Activated naive CD8-positive, alpha-beta T cell treated with anti-CD3 and anti-CD28 coated beads, Interleukin-2, amount 10 ng/mL, durations not matched to agents 7 days and 5 days (primary cell): ENCODE results near the gene TPRA1. TPM values are rescaled to one million over a fixed set of nuclear protein-coding genes. Genes with fewer than 3 reads are reported as not detected.

Source experiments
- ATAC-seq: fragments of 150-1000 bp; cut with Tn5 transposase; one replicate; pipeline ENCODE4 v1.10.0; 2021; ENCODE audit warnings: low read depth, moderate library complexity
- POLR2A ChIA-PET: fragments of 350-600 bp; sonication (Branson Sonifier 250); formaldehyde crosslinking; loops from one replicate; lab custom pipeline; 2021; ENCODE audit warnings: antibody characterized with exemption; lab: Charles Lee
- DNase-seq: peaks from one replicate; pipeline ENCODE4 v3.0.0; 2021
- H3K27ac Mint-ChIP-seq: one replicate; pipeline ENCODE4 v1.8.0; 2022; ENCODE audit warnings: mild to moderate bottlenecking, mixed read lengths
- H3K27me3 Mint-ChIP-seq: one replicate; pipeline ENCODE4 v1.8.0; 2022; ENCODE audit warnings: mild to moderate bottlenecking, moderate library complexity, mixed read lengths
- H3K36me3 Mint-ChIP-seq: one replicate; pipeline ENCODE4 v1.8.0; 2021; ENCODE audit warnings: mild to moderate bottlenecking, mixed read lengths
- H3K4me1 Mint-ChIP-seq: one replicate; pipeline ENCODE4 v1.8.0; 2021; ENCODE audit warnings: mixed read lengths
- H3K4me3 Mint-ChIP-seq: one replicate; pipeline ENCODE4 v1.8.0; 2022; ENCODE audit warnings: mild to moderate bottlenecking, moderate library complexity, mixed read lengths
- H3K9me3 Mint-ChIP-seq: one replicate; pipeline ENCODE4 v1.8.0; 2021; ENCODE audit warnings: mixed read lengths
- total RNA-seq, 2 experiments: library from RNA; stranded (reverse); gene quantifications; one replicate each; pipeline ENCODE4 v1.2.3, GENCODE V29; 2021

TPRA1 gene
- total RNA-seq, 2 experiments from 2014 or later, result 33.6 to 33.9 TPM

GRCh38 chr3:127597020-127597771 is 6.7 kb upstream of the TPRA1 start:
- ATAC-seq, result no peak
- POLR2A ChIA-PET, result interaction anchor here (0.6 to 3.6 kb wide), 14 partner anchors 8 to 455 kb away, joined by 3 to 24 read pairs (median 6); partner anchors contain the start of genes ABTB1, SEC61A1 and TPRA1
- Mint-ChIP-seq H3K27ac (peak overlapping the region; percentile 93), H3K4me1 (peaks cover 42% of the 10 kb centered on the region), H3K36me3 (peaks cover 30% of the 10 kb centered on the region), H3K9me3 (no peaks in the 10 kb centered on the region), H3K4me3 (peak overlapping the region; percentile 92), H3K27me3 (no peaks in the 10 kb centered on the region)
- no peak for DNase-seq

GRCh38 chr3:127595303-127595702 is 4.8 kb upstream of the TPRA1 start:
- H3K4me3 Mint-ChIP-seq, result no peak overlapping the region
- H3K27ac Mint-ChIP-seq, result no peak overlapping the region

GRCh38 chr3:127593178-127593577 is 2.6 kb upstream of the TPRA1 start:
- Mint-ChIP-seq H3K4me1 (peaks cover 35% of the 10 kb centered on the region), H3K27me3 (no peaks in the 10 kb centered on the region), H3K36me3 (peaks cover 2% of the 10 kb centered on the region), H3K9me3 (no peaks in the 10 kb centered on the region), H3K27ac (no peak overlapping the region), H3K4me3 (no peak overlapping the region)
- POLR2A ChIA-PET, result no interaction called here
- ATAC-seq (no peak), DNase-seq (no peak)

More at GRCh38 chr3:127595303-127595702, 4.8 kb upstream of the TPRA1 start:
- no peaks in the 10 kb centered on the region for H3K9me3 Mint-ChIP-seq
- peaks cover 14% of the 10 kb centered on the region for H3K36me3 Mint-ChIP-seq
- H3K27me3 Mint-ChIP-seq, result no peaks in the 10 kb centered on the region
- POLR2A ChIA-PET, result no interaction called here
- ATAC-seq (no peak), DNase-seq (no peak)
- peaks cover 35% of the 10 kb centered on the region for H3K4me1 Mint-ChIP-seq

GRCh38 chr3:127590282-127590592 is 296 bp downstream of the TPRA1 start:
- POLR2A ChIA-PET, result interaction anchor here (1.3 to 3.1 kb wide), 3 partner anchors 8 to 82 kb away, joined by 3 to 24 read pairs (median 9); partner anchors contain the start of genes ABTB1 and MCM2
- H3K4me3 Mint-ChIP-seq, result peak overlapping the region; percentile 95
- no peaks in the 10 kb centered on the region for H3K9me3 Mint-ChIP-seq
- H3K27ac Mint-ChIP-seq, result peak overlapping the region; percentile 96
- H3K4me1 Mint-ChIP-seq, result peaks cover 22% of the 10 kb centered on the region
- peaks cover 1% of the 10 kb centered on the region for H3K36me3 Mint-ChIP-seq
- H3K27me3 Mint-ChIP-seq, result no peaks in the 10 kb centered on the region
- DNase-seq (peak; percentile 72), ATAC-seq (peak; percentile 31)

GRCh38 chr3:127589600-127590281 is 792 bp downstream of the TPRA1 start:
- no peaks in the 10 kb centered on the region for H3K36me3 Mint-ChIP-seq
- peaks cover 22% of the 10 kb centered on the region for H3K4me1 Mint-ChIP-seq
- ATAC-seq (no peak), DNase-seq (no peak)
- peak overlapping the region; percentile 78 for H3K27ac Mint-ChIP-seq
- no peaks in the 10 kb centered on the region for H3K27me3 Mint-ChIP-seq
- POLR2A ChIA-PET, result interaction anchor here (0.7 to 3.1 kb wide), 8 partner anchors 9 to 83 kb away, joined by 3 to 24 read pairs (median 4); partner anchors contain the start of genes ABTB1 and MCM2
- H3K9me3 Mint-ChIP-seq, result no peaks in the 10 kb centered on the region
- H3K4me3 Mint-ChIP-seq, result peak overlapping the region; percentile 94

- Mint-ChIP-seq H3K27ac (peak overlapping the region; percentile 78), H3K27me3 (no peaks in the 10 kb centered on the region), H3K9me3 (no peaks in the 10 kb centered on the region), H3K4me3 (peak overlapping the region; percentile 94), H3K4me1 (peaks cover 23% of the 10 kb centered on the region), H3K36me3 (no peaks in the 10 kb centered on the region)
- DNase-seq, result no peak
- ATAC-seq, result no peak
- POLR2A ChIA-PET, result interaction anchor here (0.7 to 3.1 kb wide), 7 partner anchors 9 to 83 kb away, joined by 3 to 24 read pairs (median 3); partner anchors contain the start of gene MCM2
These were observed 1.5 kb downstream of the TPRA1 start for GRCh38 chr3:127588806-127589577.

- Mint-ChIP-seq H3K27me3 (no peaks in the 10 kb centered on the region), H3K4me1 (peaks cover 23% of the 10 kb centered on the region), H3K4me3 (no peak overlapping the region), H3K9me3 (no peaks in the 10 kb centered on the region), H3K36me3 (no peaks in the 10 kb centered on the region), H3K27ac (no peak overlapping the region)
- POLR2A ChIA-PET, result no interaction called here
- no peak for DNase-seq
- ATAC-seq, result no peak
These were observed 2.7 kb downstream of the TPRA1 start for GRCh38 chr3:127587876-127588275.

- no peak overlapping the region for H3K27ac Mint-ChIP-seq
- no peak for DNase-seq
- H3K4me1 Mint-ChIP-seq, result peaks cover 13% of the 10 kb centered on the region
- H3K4me3 Mint-ChIP-seq, result no peak overlapping the region
- no peak for ATAC-seq
- no peaks in the 10 kb centered on the region for H3K9me3 Mint-ChIP-seq
- no peaks in the 10 kb centered on the region for H3K36me3 Mint-ChIP-seq
- POLR2A ChIA-PET, result interaction anchor here (1.2 kb wide), 1 partner anchor 12 kb away, joined by 3 read pairs; the partner anchor contains the start of gene MCM2
- no peaks in the 10 kb centered on the region for H3K27me3 Mint-ChIP-seq
These were observed 4.6 kb downstream of the TPRA1 start for GRCh38 chr3:127585813-127586413.

GRCh38 chr3:127585163-127585812 is 5.2 kb downstream of the TPRA1 start:
- ATAC-seq (no peak), DNase-seq (no peak)
- POLR2A ChIA-PET, result interaction anchor here (1.3 kb wide), 1 partner anchor 14 kb away, joined by 4 read pairs; no protein-coding TSS in a partner anchor
- Mint-ChIP-seq H3K4me1 (peaks cover 17% of the 10 kb centered on the region), H3K4me3 (no peak overlapping the region), H3K27ac (no peak overlapping the region), H3K36me3 (peaks cover 3% of the 10 kb centered on the region), H3K9me3 (no peaks in the 10 kb centered on the region), H3K27me3 (no peaks in the 10 kb centered on the region)

GRCh38 chr3:127584734-127585133 is 5.8 kb downstream of the TPRA1 start:
- ATAC-seq, result no peak
- POLR2A ChIA-PET, result interaction anchor here (1.3 kb wide), 1 partner anchor 14 kb away, joined by 4 read pairs; no protein-coding TSS in a partner anchor
- H3K27me3 Mint-ChIP-seq, result no peaks in the 10 kb centered on the region
- peaks cover 3% of the 10 kb centered on the region for H3K36me3 Mint-ChIP-seq
- no peaks in the 10 kb centered on the region for H3K9me3 Mint-ChIP-seq
- H3K4me3 Mint-ChIP-seq, result no peak overlapping the region
- H3K4me1 Mint-ChIP-seq, result peaks cover 17% of the 10 kb centered on the region
- no peak overlapping the region for H3K27ac Mint-ChIP-seq
- no peak for DNase-seq

GRCh38 chr3:127580327-127581060 is 10.0 kb downstream of the TPRA1 start:
- no peak overlapping the region for H3K4me3 Mint-ChIP-seq
- DNase-seq, result no peak
- H3K9me3 Mint-ChIP-seq, result no peaks in the 10 kb centered on the region
- H3K27me3 Mint-ChIP-seq, result no peaks in the 10 kb centered on the region
- H3K4me1 Mint-ChIP-seq, result peaks cover 8% of the 10 kb centered on the region
- peaks cover 3% of the 10 kb centered on the region for H3K36me3 Mint-ChIP-seq
- POLR2A ChIA-PET, result interaction anchor here (1.9 kb wide), 1 partner anchor 18 kb away, joined by 7 read pairs; the partner anchor contains the start of gene MCM2
- no peak overlapping the region for H3K27ac Mint-ChIP-seq
- no peak for ATAC-seq

- Mint-ChIP-seq H3K36me3 (peaks cover 5% of the 10 kb centered on the region), H3K4me1 (peaks cover 12% of the 10 kb centered on the region), H3K9me3 (no peaks in the 10 kb centered on the region), H3K27me3 (no peaks in the 10 kb centered on the region), H3K4me3 (no peak overlapping the region), H3K27ac (no peak overlapping the region)
- ATAC-seq (no peak), DNase-seq (no peak)
- POLR2A ChIA-PET, result interaction anchor here (1.9 kb wide), 1 partner anchor 20 kb away, joined by 7 read pairs; the partner anchor contains the start of gene MCM2
These were observed 11.7 kb downstream of the TPRA1 start for GRCh38 chr3:127578802-127579201.
